ENCODE measurements around the gene FUT2. TPM values are rescaled to one million over a fixed set of nuclear protein-coding genes. Genes with fewer than 3 reads are reported as not detected.

Gene FUT2
- total and polyA plus RNA-seq, 2 donors (not counting 1 experiment from before 2014, with no cell fraction given): under 0.01 TPM; not detected in 1

DNA sequence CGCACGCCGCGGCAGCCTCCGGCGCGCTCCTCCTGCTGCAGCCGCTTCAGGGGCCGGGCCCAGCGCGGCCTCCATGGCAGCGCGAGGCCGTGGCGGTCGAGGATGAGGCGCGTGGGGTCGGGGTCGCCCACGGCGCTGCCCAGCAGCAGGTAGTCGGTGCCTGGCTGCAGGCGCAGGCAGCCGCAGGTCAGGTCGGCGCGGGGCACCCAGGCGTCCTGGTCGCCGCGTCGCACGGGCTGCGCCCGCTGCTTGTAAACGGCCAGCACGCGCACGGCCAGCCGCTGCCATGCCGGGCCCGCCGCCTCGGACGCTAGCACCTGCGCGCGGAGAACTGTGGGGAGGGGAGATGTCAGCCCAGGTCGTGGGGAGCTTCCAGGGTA, 34.1 kb upstream of the FUT2 start:
- Histone ChIP-seq H3K79me2 (ENCODE audit: control insufficient read depth, insufficient read depth, low read length) (no peaks in the 10 kb centered on the region), H3K27ac (ENCODE audit: insufficient read depth, low read length) (no peak overlapping the region), H3K9ac (ENCODE audit: insufficient read depth, low read length) (no peak overlapping the region), H3K27me3 (ENCODE audit: control insufficient read depth, insufficient read depth, low read length) (no peaks in the 10 kb centered on the region), H3K4me1 (ENCODE audit: control insufficient read depth, extremely low read depth, insufficient read depth, low read length) (peaks cover 4% of the 10 kb centered on the region), H3K4me3 (replicated peaks in 1 of 4; ENCODE audit: control extremely low read depth in 1 of 4, insufficient read depth in 1 of 4, low read depth in 3 of 4, low read length in 4 of 4) (no peak overlapping the region), H3K9me3 (ENCODE audit: control insufficient read depth, insufficient read depth, low read depth, low read length) (no peaks in the 10 kb centered on the region), H2AFZ (ENCODE audit: low read length) (no peak overlapping the region), H4K20me1 (ENCODE audit: control insufficient read depth, extremely low read depth, insufficient read depth, low read length) (no peaks in the 10 kb centered on the region), H3K4me2 (ENCODE audit: extremely low read depth, insufficient read depth, low read length) (no peak overlapping the region), H3K36me3 (ENCODE audit: control insufficient read depth, insufficient read depth, low read length) (no peaks in the 10 kb centered on the region)
- DNase-seq (ENCODE audit: low read depth in 2 of 2): no peak
- TF ChIP-seq EZH2 (IDR thresholded peaks at IDR 0.05; ENCODE audit: low read length, missing control alignments): no peak
- TF ChIP-seq, protein P1, sequence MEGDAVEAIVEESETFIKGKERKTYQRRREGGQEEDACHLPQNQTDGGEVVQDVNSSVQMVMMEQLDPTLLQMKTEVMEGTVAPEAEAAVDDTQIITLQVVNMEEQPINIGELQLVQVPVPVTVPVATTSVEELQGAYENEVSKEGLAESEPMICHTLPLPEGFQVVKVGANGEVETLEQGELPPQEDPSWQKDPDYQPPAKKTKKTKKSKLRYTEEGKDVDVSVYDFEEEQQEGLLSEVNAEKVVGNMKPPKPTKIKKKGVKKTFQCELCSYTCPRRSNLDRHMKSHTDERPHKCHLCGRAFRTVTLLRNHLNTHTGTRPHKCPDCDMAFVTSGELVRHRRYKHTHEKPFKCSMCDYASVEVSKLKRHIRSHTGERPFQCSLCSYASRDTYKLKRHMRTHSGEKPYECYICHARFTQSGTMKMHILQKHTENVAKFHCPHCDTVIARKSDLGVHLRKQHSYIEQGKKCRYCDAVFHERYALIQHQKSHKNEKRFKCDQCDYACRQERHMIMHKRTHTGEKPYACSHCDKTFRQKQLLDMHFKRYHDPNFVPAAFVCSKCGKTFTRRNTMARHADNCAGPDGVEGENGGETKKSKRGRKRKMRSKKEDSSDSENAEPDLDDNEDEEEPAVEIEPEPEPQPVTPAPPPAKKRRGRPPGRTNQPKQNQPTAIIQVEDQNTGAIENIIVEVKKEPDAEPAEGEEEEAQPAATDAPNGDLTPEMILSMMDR (conservative IDR thresholded peaks at IDR 0.05 in 1 of 2, IDR thresholded peaks at IDR 0.05 in 1 of 2; ENCODE audit: low read depth in 1 of 2, low read length in 2 of 2): no peak

DNA sequence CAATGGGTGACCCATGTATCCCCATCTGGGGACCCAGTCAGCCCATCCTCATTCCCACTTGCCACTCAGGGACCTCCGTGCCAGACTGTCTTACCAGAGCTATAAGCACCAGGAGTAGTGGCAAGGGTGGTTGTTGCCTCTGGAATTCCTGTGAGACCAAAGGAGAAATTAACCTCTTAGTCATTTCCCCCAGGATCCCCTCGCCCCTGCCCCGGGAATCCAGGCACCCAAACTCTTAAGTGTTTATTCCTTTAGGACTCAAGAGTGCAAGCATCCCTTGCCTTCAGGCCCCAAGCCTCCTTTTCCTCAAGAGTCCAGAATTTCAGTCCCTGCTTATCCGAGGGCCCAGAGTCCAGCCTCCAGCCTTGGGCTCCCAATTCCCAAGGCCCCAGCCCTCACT, 32.1 kb upstream of the FUT2 start:
- Histone ChIP-seq H3K9ac (ENCODE audit: insufficient read depth, low read length) (no peak overlapping the region), H3K9me3 (ENCODE audit: control insufficient read depth, insufficient read depth, low read depth, low read length) (no peaks in the 10 kb centered on the region), H3K4me2 (ENCODE audit: extremely low read depth, insufficient read depth, low read length) (no peak overlapping the region), H3K79me2 (ENCODE audit: control insufficient read depth, insufficient read depth, low read length) (no peaks in the 10 kb centered on the region), H3K27ac (ENCODE audit: insufficient read depth, low read length) (no peak overlapping the region), H3K36me3 (ENCODE audit: control insufficient read depth, insufficient read depth, low read length) (no peaks in the 10 kb centered on the region), H3K4me1 (ENCODE audit: control insufficient read depth, extremely low read depth, insufficient read depth, low read length) (no peaks in the 10 kb centered on the region), H2AFZ (ENCODE audit: low read length) (no peak overlapping the region), H4K20me1 (ENCODE audit: control insufficient read depth, extremely low read depth, insufficient read depth, low read length) (no peaks in the 10 kb centered on the region), H3K4me3 (replicated peaks in 1 of 4; ENCODE audit: control extremely low read depth in 1 of 4, insufficient read depth in 1 of 4, low read depth in 3 of 4, low read length in 4 of 4) (no peak overlapping the region), H3K27me3 (ENCODE audit: control insufficient read depth, insufficient read depth, low read length) (no peaks in the 10 kb centered on the region)
- no peak for DNase-seq (ENCODE audit: low read depth in 2 of 2)
- TF ChIP-seq, protein P1 (conservative IDR thresholded peaks at IDR 0.05 in 1 of 2, IDR thresholded peaks at IDR 0.05 in 1 of 2; ENCODE audit: low read depth in 1 of 2, low read length in 2 of 2): no peak
- TF ChIP-seq EZH2 (IDR thresholded peaks at IDR 0.05; ENCODE audit: low read length, missing control alignments): no peak

DNA sequence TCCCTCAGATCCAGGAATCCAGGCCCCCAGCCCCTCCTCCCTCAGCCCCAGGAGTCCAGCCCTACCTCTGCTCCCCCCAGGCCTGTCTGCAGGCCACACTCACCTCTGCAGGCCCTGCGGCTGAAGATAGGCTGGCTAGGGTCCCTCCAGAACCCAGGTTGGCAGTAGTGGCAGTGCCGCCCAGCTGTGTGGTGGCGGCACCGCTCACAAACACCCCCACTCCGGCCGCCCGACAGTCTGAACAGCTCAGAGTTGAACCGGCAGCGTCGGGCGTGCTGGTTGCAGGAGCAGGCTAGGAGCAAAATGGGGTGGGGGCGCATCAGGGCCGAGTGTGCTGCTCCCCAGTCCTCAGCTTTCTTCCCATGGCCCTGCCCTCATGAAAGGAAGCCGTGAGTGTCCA, 31.3 kb upstream of the FUT2 start:
- Histone ChIP-seq H3K9ac (ENCODE audit: insufficient read depth, low read length) (no peak overlapping the region), H3K9me3 (ENCODE audit: control insufficient read depth, insufficient read depth, low read depth, low read length) (no peaks in the 10 kb centered on the region), H3K27ac (ENCODE audit: insufficient read depth, low read length) (no peak overlapping the region), H3K4me2 (ENCODE audit: extremely low read depth, insufficient read depth, low read length) (no peak overlapping the region), H2AFZ (ENCODE audit: low read length) (no peak overlapping the region), H4K20me1 (ENCODE audit: control insufficient read depth, extremely low read depth, insufficient read depth, low read length) (no peaks in the 10 kb centered on the region), H3K36me3 (ENCODE audit: control insufficient read depth, insufficient read depth, low read length) (no peaks in the 10 kb centered on the region), H3K4me3 (replicated peaks in 1 of 4; ENCODE audit: control extremely low read depth in 1 of 4, insufficient read depth in 1 of 4, low read depth in 3 of 4, low read length in 4 of 4) (no peak overlapping the region), H3K27me3 (ENCODE audit: control insufficient read depth, insufficient read depth, low read length) (no peaks in the 10 kb centered on the region), H3K4me1 (ENCODE audit: control insufficient read depth, extremely low read depth, insufficient read depth, low read length) (no peaks in the 10 kb centered on the region), H3K79me2 (ENCODE audit: control insufficient read depth, insufficient read depth, low read length) (no peaks in the 10 kb centered on the region)
- TF ChIP-seq, protein P1 (conservative IDR thresholded peaks at IDR 0.05 in 1 of 2, IDR thresholded peaks at IDR 0.05 in 1 of 2; ENCODE audit: low read depth in 1 of 2, low read length in 2 of 2): no peak
- TF ChIP-seq EZH2 (IDR thresholded peaks at IDR 0.05; ENCODE audit: low read length, missing control alignments): no peak
- DNase-seq (ENCODE audit: low read depth in 2 of 2): no peak
